ENCODE measurements around the gene TK2.

The TK2 gene

DNA sequence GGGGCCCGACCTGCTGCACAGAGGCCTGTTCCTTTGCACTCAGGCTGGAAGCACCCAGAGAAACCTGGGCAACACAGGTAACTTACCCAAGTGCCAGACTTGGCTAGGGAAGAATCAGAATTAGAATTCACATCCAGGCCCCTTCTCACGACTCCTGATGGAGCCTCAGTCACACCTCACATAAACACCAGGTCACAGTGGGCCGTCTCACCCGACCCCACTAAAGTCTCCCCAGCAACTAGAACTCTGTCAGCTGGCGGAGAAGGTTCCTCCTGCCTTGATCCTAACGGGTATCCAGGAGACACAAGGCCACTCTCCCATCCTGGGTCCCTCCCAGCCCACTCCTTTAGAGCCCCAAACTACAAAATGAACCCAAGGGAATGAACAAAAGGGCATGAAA, 6.4 kb downstream of the TK2 start:
- DNase-seq = no peak

GRCh38 chr16:66542396-66542795, 7.5 kb downstream of the TK2 start:
- DNase-seq = peak; percentile 18

- DNase-seq = peak; percentile 39
These were observed 8.2 kb downstream of the TK2 start for GRCh38 chr16:66541388-66542355.

DNA sequence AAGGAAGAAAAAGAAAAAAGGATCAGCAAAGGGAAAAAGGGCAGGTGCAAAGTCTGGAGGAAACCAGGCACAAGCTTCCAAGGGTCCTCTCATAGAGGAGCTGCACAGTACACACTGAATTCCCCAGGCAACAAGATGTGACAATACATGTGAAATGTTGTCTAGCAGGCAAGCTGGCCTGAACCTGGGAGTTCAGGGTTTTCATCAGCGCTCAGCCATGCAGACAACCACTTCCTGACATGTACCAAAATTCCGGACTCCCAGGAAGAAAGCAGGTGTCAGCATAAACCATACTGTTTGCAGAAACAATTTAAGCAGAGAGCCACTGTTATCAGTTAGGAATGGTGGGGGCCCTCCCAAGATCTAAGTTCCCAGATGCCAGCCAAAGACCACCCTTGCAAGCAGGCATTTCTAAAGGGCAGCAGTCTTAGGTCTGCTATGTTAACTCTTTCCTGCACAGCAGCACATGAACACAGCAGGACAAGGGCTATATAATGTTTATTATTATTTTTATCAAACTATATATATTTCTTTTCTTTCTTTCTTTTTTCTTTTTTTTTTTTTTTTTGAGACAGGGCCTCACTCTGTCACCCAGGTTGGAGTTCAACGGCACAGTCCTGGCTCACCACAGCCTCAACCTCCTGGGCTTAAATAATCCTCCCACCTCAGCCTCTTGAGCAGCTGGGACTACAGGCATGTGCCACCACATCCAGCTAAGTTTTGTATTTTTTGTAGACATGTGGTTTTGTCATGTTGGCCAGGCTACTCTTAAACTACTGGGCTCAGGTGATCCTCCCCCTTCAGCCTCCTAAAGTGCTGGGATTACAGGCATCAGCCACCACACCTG, 10.1 kb downstream of the TK2 start:
- peak; percentile 40 for DNase-seq

- DNase-seq = no peak
These were observed 11.0 kb downstream of the TK2 start for GRCh38 chr16:66538910-66539309.

- no peak for DNase-seq
These were observed 12.7 kb downstream of the TK2 start for GRCh38 chr16:66537236-66537635.

DNA sequence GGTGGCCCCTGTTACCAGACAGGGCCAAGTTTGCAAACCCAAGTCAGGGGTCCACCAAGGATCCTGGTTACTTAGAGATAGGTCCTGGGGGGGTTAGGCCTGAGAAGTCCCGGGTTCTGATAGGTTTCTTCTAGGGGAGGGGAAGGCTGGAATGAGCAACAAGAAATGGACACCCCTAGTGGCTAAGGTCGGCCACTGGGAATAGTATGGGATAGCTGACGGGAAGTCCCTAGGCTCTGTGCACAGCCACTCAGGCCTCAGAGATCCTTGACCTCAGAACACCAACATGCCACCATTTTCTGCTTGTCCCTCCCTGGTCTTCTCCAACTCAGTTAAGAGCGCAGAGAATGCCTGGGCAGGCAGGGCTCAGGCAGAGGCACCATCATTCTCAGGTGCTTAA, 13.4 kb downstream of the TK2 start:
- no peak for DNase-seq

GRCh38 chr16:66534376-66534799, 15.5 kb downstream of the TK2 start:
- DNase-seq = no peak

DNA sequence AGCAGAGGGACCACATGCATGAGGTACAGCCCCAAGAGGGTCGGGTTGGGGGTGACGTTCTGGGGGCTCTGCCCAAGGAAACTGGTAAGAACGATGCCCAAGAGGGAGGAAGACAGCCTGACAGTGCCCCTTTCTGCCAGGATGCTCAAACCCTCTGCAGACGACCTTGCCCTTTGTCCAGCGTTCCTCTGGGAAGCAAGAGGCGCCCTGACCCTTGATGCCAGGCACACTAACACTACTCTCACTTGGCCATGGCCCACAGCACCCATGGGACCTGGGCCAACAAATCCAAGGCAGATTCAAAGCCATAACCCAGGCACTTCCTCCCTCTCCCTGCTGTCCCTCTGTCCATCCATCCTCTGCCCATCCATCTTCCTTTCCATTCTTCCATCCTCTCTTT, 20.4 kb downstream of the TK2 start:
- no peak for DNase-seq

GRCh38 chr16:66528294-66528693, 21.6 kb downstream of the TK2 start:
- DNase-seq = no peak

DNA sequence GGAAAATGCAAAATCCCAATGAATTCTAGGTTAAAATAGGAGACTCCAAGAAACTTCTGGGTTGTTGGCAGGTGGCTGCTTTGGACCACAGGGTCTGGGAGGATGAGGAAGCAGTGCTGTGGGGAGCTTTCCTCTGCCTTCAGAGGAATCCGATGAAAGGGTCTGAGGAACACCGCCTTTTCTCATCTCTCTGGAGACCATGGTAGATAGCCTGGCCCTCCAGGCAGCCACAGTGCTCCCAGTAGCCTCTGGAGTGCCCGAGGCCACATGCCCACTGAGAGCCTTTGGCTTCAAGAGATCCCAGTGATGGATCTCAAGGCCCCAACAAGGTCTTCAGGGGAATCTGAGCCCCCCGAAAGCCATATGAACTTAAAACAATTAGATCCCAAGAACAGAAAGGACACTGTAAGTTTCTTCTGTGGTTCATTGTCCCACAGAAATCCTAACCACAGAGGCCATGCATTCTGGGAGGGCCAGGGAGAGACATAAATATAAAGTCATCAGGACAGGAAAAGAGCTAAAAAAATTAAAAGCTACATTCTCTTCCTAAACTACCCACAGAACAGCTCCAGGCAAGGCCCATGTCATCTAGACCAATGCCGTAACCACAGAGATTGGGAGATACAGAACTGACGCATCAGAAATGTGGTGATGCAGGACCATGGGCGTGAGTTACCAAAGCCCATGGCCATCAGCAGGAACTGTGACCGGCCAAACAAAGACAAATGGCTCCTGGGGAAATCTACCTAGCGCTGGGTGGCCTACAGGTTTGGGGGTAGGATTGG, 24.3 kb downstream of the TK2 start:
- DNase-seq = no peak

- no peak for DNase-seq
These were observed 25.2 kb downstream of the TK2 start for GRCh38 chr16:66524601-66525164.

DNA sequence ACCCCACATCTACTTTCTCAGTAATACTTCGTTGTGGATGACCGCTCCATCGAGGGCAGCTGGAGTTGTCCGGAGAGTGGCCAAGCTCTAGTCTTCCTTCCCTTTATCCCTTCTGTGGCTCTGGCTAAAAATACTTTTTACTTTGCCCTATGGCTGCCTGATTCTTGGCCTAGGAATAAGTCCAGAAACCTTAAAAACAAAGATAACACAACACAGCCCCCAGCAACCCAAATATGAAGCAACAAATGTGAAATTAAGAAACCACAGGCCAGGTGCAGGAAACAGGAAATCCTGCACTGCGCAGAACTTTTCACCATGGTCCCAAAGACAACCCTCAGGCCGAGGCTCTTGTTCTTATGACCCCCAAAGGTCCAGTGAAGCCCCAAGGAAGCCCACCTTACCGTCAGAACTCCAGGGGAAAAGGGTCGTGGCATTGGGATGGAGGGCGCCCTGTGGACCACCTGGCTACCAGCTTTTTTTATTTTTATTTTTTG, 26.0 kb downstream of the TK2 start:
- no peak for DNase-seq

DNA sequence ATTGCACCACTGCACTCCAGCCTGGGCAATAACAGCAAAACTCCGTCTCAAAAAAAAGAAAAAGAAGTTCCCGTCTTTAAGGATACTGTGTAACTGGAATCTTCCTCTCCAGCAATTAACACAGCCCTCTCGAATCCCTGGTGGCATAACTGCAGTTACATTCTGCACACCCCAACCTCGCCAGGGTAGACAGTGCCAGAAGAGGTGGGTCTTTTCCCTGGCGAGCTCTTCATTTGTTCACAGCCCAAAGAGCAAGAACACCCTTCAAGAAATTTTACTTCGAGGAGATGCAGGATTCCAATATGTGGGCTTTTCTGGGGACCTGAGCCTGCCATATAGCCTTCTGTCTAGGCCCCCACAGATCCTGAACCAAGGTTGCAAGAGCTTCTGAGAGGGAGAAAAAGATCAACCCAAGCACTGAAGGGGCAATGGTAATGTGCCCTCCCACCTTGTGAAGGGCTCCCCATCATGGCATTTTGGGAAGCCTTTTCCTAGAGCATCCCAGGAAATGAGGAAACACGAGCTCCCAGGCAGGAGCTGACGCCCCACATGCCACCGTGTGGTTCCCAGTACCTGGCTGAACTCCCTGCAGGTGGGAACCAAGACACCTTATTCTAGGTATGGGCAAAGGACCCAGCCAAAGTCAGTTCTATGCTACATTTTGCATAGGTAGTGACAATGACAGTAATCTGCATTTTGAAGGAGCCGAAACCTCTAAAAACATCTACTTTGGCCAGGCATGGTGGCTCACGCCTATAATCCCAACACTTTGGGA, 26.9 kb downstream of the TK2 start:
- DNase-seq = no peak

DNA sequence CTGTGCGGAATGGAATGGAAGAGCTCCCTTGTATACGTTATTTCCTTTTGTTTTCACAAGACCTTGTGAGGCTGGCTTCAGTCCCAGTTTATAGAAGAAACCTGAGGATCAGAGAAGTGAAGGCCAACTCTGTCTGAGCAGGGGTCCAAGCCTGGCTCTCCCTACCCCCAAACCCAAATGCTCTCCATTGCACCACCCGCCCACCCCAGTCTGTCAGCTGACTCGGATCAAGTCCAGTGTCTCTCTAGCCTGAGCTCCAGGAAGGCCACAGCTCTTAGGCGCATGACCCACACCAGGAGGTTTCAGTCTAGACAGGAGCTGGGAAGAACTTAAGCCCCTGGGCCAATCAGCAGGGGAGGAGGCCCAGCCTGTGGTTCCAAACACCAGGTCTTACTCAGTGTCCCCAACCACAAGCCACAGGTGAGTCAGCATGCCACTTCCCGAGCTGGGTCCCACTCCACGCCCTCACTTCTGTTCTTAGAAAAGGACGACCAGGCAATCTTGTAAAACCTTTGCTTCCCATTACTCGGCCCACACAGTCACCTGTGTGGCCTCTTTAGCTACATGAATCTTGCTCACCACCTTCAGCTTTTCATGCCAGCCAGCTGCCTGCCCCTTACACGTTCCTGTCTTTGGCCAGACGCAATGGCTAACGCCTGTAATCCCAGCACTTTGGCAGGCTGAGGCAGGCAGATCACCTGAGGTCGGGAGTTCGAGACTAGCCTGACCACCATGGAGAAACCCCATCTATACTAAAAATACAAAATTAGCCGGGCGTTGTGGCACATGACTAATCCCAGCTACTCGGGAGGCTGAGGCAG, 27.8 kb downstream of the TK2 start:
- no peak for DNase-seq

GRCh38 chr16:66521252-66521713, 28.6 kb downstream of the TK2 start:
- DNase-seq = no peak

DNA sequence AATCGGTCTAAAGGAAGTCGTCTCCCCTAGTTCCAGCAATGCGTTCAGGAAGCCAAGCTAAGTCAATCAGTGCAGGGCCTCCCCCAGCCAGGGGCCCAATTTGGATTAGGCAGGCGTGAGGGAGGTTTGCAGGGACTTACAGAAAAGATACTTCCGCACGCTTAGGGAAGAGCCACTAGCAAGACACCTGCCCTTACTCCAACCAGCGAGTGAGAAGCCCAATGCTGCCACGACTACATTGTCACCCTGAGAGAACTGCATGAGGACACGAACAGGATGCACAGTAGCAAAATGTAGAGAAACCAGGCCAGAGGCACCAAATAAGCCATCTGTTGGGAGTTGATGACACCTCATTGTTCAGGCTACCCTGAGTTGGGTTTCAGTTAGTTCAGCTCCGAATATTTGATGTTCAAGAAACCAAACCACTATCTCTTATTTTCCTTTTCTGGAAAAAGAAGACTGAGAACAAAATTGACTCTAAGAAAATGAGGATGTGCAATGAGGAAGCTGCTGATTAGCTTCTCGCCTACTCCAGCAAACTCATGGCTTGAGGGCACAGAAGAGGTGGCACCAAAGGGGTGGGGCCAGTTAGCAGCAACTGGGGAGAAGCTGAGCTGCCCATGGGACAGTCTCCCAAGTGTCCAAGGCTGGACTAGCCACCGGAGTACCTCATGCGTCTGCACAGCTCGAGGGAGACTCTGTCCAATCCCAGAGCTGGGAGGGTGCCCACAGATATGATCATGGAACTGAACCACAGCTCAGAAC, 29.3 kb downstream of the TK2 start:
- no peak for DNase-seq

- DNase-seq = no peak
These were observed 30.2 kb downstream of the TK2 start for GRCh38 chr16:66519482-66520373.
